ENCODE measurements around the gene TMEM203.

DNA sequence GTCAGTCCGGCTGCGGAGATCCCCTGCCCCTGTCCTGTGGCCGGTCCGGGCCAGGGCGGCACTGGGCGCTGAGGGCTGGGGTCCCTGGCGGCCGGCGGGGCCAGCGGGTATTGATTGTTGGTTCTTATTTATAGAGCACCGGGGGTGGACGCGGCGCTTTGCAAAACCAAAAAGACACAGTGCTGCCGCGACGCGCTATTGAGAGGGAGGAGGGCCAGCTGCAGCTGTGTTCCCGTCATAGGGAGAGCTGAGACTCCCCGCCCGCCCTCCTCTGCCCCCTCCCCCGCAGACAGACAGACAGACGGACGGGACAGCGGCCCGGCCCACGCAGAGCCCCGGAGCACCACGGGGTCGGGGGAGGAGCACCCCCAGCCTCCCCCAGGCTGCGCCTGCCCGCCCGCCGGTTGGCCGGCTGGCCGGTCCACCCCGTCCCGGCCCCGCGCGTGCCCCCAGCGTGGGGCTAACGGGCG, 38.1 kb downstream of the TMEM203 start:
- TF ChIP-seq, protein P1, sequence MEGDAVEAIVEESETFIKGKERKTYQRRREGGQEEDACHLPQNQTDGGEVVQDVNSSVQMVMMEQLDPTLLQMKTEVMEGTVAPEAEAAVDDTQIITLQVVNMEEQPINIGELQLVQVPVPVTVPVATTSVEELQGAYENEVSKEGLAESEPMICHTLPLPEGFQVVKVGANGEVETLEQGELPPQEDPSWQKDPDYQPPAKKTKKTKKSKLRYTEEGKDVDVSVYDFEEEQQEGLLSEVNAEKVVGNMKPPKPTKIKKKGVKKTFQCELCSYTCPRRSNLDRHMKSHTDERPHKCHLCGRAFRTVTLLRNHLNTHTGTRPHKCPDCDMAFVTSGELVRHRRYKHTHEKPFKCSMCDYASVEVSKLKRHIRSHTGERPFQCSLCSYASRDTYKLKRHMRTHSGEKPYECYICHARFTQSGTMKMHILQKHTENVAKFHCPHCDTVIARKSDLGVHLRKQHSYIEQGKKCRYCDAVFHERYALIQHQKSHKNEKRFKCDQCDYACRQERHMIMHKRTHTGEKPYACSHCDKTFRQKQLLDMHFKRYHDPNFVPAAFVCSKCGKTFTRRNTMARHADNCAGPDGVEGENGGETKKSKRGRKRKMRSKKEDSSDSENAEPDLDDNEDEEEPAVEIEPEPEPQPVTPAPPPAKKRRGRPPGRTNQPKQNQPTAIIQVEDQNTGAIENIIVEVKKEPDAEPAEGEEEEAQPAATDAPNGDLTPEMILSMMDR (IDR thresholded peaks at IDR 0.05; ENCODE audit: low read length) = no peak
- TF ChIP-seq EZH2 (optimal IDR thresholded peaks at IDR 0.05; ENCODE audit: low read depth, low read length) = no peak
- TF ChIP-seq EZH2phosphoT487 (IDR thresholded peaks at IDR 0.05; ENCODE audit: low read length) = no peak
